GM18873 (cell line): ENCODE data around the gene C19orf67.

Experiments
- ATAC-seq: cut with Tn5 transposase; IDR thresholded peaks from one replicate; pipeline ENCODE4 v1.9.1; 2021; ENCODE audit warnings: mild to moderate bottlenecking, moderate library complexity, moderate number of reproducible peaks; ENCODE audit not compliant: unreplicated experiment, low FRiP score

C19orf67 gene

GRCh38 chr19:14111486-14111885 lies 25.9 kb upstream of the C19orf67 start:
- no peak for ATAC-seq

GRCh38 chr19:14110650-14111049 lies 25.1 kb upstream of the C19orf67 start:
- ATAC-seq: no peak

GRCh38 chr19:14107581-14108461 lies 22.2 kb upstream of the C19orf67 start:
- no peak for ATAC-seq

- no peak for ATAC-seq
Measured at GRCh38 chr19:14106840-14107239, 21.3 kb upstream of the C19orf67 start.

DNA sequence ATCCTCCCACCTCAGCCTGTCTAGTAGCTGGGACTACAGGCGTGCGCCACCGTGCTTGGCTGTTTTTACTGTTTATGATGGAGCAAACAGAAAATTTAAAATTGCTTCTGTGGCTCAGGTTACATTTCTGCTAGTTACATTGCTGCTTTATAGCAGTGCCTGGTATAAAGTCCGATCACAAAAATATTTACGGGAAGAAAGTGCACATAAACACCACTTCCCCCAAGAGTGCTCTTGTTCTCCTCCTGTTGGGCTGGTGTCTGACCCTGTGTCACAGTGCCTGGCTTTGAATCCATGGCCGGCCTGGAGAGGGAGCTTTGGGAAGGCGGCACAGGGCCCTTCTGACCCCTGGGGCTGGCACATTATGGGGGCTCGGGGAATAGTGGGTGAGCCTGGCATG lies 20.1 kb upstream of the C19orf67 start:
- ATAC-seq: no peak

- no peak for ATAC-seq
Measured at GRCh38 chr19:14103310-14103709, 17.7 kb upstream of the C19orf67 start.

GRCh38 chr19:14102756-14103155 lies 17.2 kb upstream of the C19orf67 start:
- no peak for ATAC-seq

GRCh38 chr19:14102102-14102696 lies 16.6 kb upstream of the C19orf67 start:
- ATAC-seq: no peak

DNA sequence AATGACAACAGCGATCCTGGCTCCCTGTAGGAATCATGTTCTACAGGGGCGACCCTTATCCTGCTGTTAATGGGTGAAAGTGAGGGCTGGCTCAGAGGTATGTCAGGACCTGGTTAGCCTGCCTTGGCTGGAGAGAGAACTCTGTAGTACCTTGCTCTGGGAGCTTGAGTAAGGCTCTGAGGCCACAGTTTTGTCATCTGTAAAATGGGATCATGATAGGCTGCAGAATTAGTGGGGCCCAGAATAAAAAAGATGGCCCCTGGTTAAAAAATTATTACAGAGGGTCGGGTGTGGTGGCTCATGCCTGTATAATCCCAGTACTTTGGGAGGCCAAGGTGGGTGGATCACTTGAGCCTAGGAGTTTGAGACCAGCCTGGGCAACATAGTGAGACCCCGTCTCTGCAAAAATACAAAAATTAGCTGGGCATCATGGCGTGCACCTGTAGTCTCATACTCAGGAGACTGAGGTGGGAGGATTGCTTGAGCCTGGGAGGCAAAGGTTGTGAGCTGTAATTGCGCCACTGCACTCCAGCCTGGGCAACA lies 15.5 kb upstream of the C19orf67 start:
- no peak for ATAC-seq

GRCh38 chr19:14097532-14098151 lies 12.1 kb upstream of the C19orf67 start:
- no peak for ATAC-seq

GRCh38 chr19:14096272-14096992 lies 10.8 kb upstream of the C19orf67 start:
- no peak for ATAC-seq

DNA sequence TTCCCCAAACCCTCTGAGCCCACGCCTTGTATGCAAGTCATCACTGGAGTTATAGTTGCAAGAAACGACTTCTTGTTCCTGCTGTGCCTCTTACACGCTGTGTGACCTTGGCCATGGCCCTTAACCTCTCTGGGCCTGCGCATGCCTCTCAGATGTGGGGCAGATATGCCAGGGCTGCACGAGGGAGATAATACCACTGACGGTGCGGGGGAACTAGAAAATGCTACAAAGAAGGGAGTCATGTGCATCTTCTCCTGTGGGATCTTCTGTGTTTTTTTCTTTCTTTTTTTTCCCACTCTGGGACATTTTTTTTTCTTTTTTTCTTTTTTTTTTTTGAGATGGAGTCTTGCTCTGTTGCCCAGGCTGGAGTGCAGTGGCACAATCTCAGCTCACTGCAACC lies 9.3 kb upstream of the C19orf67 start:
- ATAC-seq: no peak

GRCh38 chr19:14093117-14093823 lies 7.7 kb upstream of the C19orf67 start:
- no peak for ATAC-seq

GRCh38 chr19:14091813-14092462 lies 6.4 kb upstream of the C19orf67 start:
- ATAC-seq: no peak

DNA sequence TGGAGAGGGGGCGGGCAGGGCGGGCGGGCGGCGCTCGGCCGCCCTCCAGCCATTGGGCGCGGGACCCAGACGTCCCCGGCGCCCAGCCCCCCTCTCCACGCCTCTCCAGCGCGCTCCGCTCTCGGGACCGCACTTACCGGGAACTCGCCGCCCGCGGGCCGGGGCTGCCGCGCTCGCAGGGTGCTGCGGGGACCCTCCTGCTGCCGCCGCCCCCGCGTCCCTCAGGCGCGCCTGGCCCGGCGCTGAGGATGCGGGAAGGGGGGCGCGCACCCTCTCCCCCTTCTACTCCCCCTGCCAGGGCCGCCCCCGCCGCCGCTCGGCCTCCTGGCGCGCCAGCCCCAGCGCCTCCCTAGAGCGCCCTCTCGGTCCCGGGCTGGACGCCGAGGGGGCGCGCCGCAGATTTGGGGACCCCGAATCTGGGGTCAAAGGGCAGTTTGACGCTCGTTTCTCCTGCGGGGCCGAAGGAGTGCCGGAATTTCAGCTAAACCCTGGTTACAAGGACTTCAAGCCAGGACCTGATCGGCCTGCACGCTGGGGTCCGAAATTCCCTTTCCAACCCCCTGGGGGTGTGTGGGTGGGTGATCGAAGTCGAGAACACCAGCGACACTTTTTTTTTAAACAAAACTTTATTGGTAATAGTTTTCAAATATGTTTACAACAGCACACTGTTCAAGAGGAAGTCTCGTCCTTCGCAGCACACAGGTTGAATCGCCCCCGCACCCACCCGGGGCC lies 5.7 kb upstream of the C19orf67 start:
- no peak for ATAC-seq

DNA sequence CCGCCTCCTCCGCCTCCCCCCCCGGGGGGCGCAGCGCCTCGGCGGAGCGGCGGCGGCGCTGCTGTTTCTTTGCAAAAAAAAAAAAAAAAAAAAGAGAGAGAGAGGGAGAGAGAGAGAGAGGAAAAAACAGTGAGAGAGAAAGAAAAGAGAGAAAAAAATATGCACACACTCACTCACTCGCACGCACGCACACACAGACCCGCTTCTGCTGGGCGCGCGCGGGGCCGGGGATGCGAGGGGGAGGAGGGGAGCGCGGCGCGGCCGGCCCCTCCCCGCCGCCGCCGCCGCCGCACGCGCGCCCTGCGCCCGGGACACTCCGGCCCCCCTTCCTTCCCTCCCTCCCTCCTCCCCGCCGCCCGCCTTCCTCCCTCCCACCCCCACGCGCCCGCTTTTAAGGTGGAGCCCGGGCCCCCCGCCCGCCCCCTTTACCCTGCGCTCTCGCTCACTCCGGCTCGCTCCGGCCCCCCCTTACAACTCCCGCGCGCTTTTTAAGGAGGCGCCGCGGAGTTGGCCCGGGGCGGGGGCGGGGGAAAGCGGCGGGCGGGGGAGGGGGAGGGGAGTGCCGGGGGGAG lies 5.0 kb upstream of the C19orf67 start, which contains the start of gene SAMD1:
SAMD1 (minus strand) TSS at position 243 of the 572 bp plus-strand sequence.
- ATAC-seq: no peak

DNA sequence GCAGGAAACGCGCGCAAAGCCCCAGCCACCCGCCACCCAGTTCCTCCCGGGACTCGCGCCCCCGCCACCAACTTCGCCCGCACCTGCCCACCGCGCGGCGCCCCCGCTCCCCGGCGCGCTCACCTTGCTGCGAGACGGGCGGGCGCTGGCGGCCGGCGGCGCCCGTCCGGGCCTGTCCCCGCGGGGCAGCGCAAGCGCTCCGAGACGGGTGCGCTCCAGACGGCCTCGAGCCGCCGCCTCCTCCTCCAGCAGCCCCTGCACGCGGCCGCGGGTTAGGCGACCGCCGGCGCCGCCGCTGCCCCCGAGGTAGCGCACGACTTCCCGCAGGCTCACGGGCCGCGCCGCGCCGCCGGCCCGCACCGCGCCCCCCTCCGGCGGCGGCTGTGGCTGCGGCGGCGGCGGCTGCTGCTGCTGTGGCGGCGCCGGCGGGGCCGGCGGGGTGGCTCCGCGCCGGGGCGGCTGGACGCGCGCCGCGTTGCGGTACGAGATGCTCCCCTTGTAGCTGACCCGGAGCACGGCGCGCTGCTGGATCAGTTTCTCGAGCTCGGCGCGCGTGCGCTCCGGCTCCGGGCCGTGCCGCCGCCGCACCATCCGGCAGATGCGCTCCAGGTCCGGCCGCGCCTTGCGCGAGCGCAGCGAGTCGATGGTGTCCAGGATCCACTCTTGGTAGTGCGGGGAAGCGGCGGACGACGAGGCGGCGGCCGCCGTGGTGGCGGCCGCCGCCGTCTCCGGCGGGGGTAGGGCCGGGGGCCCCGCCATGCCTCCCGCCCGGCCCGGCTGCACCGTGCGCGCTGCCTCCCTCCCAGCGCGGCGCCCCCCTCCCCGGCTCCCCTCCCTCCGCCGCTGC lies 4.3 kb upstream of the C19orf67 start:
- no peak for ATAC-seq

GRCh38 chr19:14089412-14089661 lies 3.8 kb upstream of the C19orf67 start:
- no peak for ATAC-seq
